BJ (cell line): ENCODE results near the gene CHL1. TPM values are rescaled to one million over a fixed set of nuclear protein-coding genes. Genes with fewer than 3 reads are reported as not detected.

ENCODE experiments used
- CTCF ChIA-PET: fragments of 350-600 bp; formaldehyde crosslinking; extraction: SDS; loops from one replicate; lab custom pipeline; 2021; ENCODE audit warnings: antibody characterized with exemption, inconsistent platforms; lab: Yijun Ruan, JAX
- POLR2A ChIA-PET: fragments of 300-600 bp; sonication (Branson Sonifier 250); formaldehyde crosslinking; extraction: SDS; loops from one replicate; lab custom pipeline; 2021; ENCODE audit warnings: antibody characterized with exemption; lab: Charles Lee
- DNase-seq: peaks from one replicate; pipeline ENCODE4 v3.0.0-alpha.2; 2011; ENCODE audit warnings: low read depth
- H3K27me3 ChIP-seq: 2 replicates; pipeline ENCODE4 v1.6.0; 2011; ENCODE audit warnings: low read length; ENCODE audit not compliant: control insufficient read depth, insufficient read depth
- H3K36me3 ChIP-seq: 2 replicates; pipeline ENCODE4 v1.5.1; 2011; ENCODE audit warnings: low read length; ENCODE audit not compliant: control insufficient read depth, insufficient read depth
- H3K4me3 ChIP-seq: 2 replicates; pipeline ENCODE4 v1.5.1; 2011; ENCODE audit warnings: low read depth, mild to moderate bottlenecking, control low read depth, low read length
- CTCF ChIP-seq: IDR thresholded peaks from 2 replicates; pipeline ENCODE4 v1.5.1; 2011; ENCODE audit warnings: low read depth, mild to moderate bottlenecking, control low read depth, inconsistent platforms, low read length, moderate library complexity; ENCODE audit not compliant: insufficient read depth
- polyA plus RNA-seq: library from polyadenylated mRNA; depleted of rRNA; stranded (reverse); fragments of >200 nt; gene quantifications from 2 replicates; pipeline ENCODE4 v1.2.3, GENCODE V29; 2011

Gene CHL1
- polyA plus RNA-seq, 1 experiment: not detected

GRCh38 chr3:217948-218347, 21.4 kb downstream of the CHL1 start:
- CTCF ChIA-PET: no interaction called here
- no peak for DNase-seq
- Histone ChIP-seq H3K27me3 (no peaks in the 10 kb centered on the region), H3K4me3 (no peak overlapping the region), H3K36me3 (no peaks in the 10 kb centered on the region)
- TF ChIP-seq CTCF: no peak
- POLR2A ChIA-PET: no interaction called here

GRCh38 chr3:228442-229182, 32.0 kb downstream of the CHL1 start:
- ChIA-PET POLR2A (no interaction called here), CTCF (no interaction called here)
- Histone ChIP-seq H3K27me3 (no peaks in the 10 kb centered on the region), H3K4me3 (no peak overlapping the region), H3K36me3 (no peaks in the 10 kb centered on the region)
- TF ChIP-seq CTCF: no peak
- DNase-seq: no peak

- ChIA-PET POLR2A (no interaction called here), CTCF (no interaction called here)
- no peaks in the 10 kb centered on the region for H3K27me3 ChIP-seq
- no peak for TF ChIP-seq CTCF
- DNase-seq: no peak
- H3K36me3 ChIP-seq: no peaks in the 10 kb centered on the region
- H3K4me3 ChIP-seq: no peak overlapping the region
Measured at GRCh38 chr3:229183-229661, 32.7 kb downstream of the CHL1 start.

- TF ChIP-seq CTCF: no peak
- H3K27me3 ChIP-seq: no peaks in the 10 kb centered on the region
- no peak overlapping the region for H3K4me3 ChIP-seq
- DNase-seq: no peak
- ChIA-PET POLR2A (no interaction called here), CTCF (no interaction called here)
- no peaks in the 10 kb centered on the region for H3K36me3 ChIP-seq
Measured at GRCh38 chr3:236881-237280, 40.3 kb downstream of the CHL1 start.

- Histone ChIP-seq H3K36me3 (no peaks in the 10 kb centered on the region), H3K4me3 (no peak overlapping the region), H3K27me3 (no peaks in the 10 kb centered on the region)
- no peak for DNase-seq
- CTCF ChIA-PET: no interaction called here
- TF ChIP-seq CTCF: no peak
- POLR2A ChIA-PET: no interaction called here
Measured at GRCh38 chr3:242602-243355, 46.2 kb downstream of the CHL1 start.
